GM19372 (cell line): ENCODE measurements around the gene SLC45A1.

Experiments
- ATAC-seq: cut with Tn5 transposase; IDR thresholded peaks from one replicate; pipeline ENCODE4 v1.9.1; 2021; ENCODE audit warnings: mild to moderate bottlenecking, low read depth, moderate library complexity; ENCODE audit not compliant: unreplicated experiment

Gene SLC45A1

GRCh38 chr1:8307628-8308027 is 10.3 kb upstream of the SLC45A1 start:
- no peak for ATAC-seq

- no peak for ATAC-seq
These were observed 6.7 kb upstream of the SLC45A1 start for GRCh38 chr1:8311068-8311718.

- no peak for ATAC-seq
These were observed 5.4 kb upstream of the SLC45A1 start for GRCh38 chr1:8312235-8313218.

DNA sequence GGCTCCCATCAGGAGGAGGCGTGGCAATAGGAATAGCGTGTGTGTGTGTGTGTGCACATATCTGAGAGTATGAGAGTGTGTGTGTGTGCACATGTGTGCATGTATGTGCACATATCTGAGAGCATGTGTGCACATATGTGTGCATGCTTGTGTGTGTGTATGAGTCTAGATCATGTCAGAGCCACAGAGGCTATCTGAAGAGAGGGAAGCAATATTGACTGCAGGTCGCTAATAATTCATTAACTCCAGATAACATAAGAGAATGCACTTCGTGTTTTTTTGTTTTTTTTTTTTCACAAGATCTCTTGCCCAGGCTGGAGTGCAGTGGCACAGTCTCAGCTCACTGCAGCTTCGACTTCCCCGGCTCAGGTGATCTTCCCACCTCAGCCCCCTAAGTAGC is 4.7 kb upstream of the SLC45A1 start:
- no peak for ATAC-seq

GRCh38 chr1:8314346-8315280 is 3.3 kb upstream of the SLC45A1 start:
- no peak for ATAC-seq

DNA sequence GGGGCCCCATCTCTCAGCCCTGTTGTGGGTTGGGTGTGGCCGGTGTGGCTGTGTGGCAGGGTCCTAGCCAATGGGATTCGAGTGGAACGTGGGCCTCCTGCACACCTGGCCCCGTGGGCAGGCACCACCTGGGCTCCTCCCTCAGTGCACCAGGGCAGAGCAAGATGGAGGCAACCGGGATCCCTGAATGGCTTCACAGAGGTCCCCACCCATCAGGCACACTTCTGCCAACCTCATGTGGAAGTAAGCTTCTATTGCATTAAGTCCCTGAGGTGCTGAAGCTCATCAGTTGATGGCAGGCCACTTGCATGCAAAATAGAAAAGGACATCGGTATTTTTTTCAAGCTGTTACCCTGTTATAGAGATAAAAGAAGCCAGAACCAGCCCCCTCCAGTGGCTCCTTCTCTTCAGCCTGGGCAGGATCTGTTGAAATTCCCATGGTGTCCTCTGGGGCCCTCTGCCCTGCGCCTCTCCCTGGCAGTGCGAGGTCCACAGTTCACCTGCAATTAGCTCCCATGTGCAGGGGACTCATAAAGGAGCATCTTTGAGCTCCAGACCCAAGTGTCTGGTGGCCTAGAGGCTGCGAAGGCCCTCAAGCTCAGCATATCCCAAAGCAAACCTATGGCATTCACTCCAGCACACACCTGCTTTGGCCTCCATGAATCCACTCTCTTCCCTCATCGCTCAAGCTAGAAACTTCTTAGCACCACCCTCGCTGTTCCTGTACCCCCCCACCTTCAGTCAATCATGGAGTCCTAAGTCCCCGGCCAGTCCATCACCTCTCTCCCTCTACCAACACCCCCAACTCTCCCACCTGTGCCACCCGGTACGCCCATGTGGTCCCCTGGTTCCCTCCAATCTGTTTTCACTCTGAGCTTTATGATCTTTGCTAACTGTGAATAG is 2.1 kb upstream of the SLC45A1 start:
- no peak for ATAC-seq

DNA sequence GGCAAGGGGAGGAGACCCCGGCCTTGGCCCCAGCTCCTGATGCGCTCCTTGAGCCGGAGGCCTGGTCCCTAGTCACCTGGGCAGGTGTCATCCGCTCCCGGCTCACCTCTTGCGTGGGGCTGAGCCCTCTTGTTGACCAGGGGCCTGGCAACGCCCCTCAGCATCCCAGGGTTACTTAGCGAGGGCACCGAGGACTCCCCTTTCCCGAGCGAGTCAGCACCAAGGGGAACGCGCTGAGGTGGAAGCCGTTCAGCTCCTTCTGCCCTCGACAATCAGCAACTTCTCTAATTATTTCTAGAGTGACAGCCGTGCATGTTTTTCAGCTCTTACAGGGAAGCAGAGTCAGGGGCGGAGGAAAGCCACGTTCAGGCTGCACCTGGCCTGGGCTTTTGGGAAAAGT is 522 bp downstream of the SLC45A1 start:
- peak; percentile 22 for ATAC-seq

DNA sequence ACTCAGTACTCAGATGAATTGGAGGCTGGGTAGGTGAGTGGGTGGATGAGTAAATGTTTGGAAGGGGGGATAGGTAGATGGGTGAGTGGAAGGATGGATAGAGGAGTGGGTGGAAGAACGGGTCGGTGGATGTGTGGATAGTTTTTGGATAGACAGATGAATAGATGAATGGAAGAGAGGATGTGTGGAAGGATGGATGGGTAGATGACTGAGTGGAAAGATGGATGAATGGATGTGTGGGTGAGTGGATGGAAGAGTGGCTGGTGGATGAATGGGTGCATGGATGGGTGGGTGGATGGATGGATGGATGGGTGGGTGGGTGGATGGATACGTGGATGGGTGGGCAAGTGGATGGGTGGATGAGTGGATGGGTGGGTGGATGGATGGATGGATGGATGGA is 3.7 kb downstream of the SLC45A1 start:
- ATAC-seq, result no peak

DNA sequence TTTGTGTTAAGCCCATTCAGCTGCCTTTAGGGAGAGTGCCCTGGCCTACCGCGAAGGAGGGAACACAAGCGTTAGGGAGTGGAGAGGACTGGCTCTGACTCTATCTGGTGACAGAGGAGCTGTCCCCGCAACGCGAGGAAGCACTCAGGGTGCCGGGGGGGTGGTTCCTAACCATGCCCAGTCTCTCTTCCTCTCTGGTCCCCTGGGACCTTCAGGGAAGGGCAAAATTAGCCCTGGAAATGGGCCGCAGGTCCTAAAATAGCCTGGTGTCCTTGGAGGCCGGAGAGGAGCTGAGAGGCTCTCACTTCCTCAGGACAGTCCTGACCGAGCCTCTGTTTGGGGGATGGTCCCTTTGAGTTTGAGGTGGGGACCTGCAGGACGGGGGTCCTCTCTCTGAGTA is 5.8 kb downstream of the SLC45A1 start:
- ATAC-seq, result no peak

- no peak for ATAC-seq
These were observed 6.4 kb downstream of the SLC45A1 start for GRCh38 chr1:8324176-8324810.

- no peak for ATAC-seq
These were observed 7.9 kb downstream of the SLC45A1 start for GRCh38 chr1:8325771-8326170.

- no peak for ATAC-seq
These were observed 8.4 kb downstream of the SLC45A1 start for GRCh38 chr1:8326265-8326664.

- ATAC-seq, result no peak
These were observed 10.4 kb downstream of the SLC45A1 start for GRCh38 chr1:8328271-8328670.

GRCh38 chr1:8329439-8329838 is 11.5 kb downstream of the SLC45A1 start:
- ATAC-seq, result no peak

DNA sequence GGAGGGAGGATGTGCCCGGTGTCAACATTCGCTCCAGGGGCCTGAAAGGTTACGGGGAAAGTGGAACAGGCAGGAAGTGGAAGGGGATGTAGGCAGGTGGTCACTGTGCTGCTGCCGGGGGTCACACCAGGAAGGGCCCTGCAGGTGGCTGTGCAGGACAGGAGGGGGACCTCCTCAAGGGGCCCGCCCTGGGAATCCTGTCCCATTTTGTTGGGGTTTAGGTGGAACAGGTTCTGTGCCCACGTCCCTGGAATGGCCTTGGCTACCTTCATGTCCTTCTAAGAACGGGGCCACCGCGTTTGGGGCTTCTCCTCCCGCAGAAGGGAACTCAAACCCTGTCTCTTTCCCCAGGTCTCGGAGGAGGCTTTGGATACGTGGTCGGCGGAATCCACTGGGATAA is 11.9 kb downstream of the SLC45A1 start:
- no peak for ATAC-seq

DNA sequence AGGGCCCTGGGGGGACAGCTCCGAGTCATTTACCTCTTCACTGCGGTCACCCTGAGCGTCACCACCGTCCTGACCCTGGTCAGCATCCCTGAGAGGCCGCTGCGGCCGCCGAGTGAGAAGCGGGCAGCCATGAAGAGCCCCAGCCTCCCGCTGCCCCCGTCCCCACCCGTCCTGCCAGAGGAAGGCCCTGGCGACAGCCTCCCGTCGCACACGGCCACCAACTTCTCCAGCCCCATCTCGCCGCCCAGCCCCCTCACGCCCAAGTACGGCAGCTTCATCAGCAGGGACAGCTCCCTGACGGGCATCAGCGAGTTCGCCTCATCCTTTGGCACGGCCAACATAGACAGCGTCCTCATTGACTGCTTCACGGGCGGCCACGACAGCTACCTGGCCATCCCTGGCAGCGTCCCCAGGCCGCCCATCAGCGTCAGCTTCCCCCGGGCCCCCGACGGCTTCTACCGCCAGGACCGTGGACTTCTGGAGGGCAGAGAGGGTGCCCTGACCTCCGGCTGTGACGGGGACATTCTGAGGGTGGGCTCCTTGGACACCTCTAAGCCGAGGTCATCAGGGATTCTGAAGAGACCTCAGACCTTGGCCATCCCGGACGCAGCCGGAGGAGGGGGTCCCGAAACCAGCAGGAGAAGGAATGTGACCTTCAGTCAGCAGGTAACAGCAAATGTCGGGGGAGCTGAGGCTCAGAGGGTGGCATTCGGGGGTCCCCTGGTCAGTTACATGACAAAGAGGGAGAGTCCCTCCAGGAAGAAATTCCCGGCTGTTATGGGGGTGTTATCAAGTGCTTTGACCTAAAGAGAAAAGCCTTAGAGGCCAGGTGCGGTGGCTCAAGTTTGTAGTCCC is 12.6 kb downstream of the SLC45A1 start:
- ATAC-seq, result no peak

DNA sequence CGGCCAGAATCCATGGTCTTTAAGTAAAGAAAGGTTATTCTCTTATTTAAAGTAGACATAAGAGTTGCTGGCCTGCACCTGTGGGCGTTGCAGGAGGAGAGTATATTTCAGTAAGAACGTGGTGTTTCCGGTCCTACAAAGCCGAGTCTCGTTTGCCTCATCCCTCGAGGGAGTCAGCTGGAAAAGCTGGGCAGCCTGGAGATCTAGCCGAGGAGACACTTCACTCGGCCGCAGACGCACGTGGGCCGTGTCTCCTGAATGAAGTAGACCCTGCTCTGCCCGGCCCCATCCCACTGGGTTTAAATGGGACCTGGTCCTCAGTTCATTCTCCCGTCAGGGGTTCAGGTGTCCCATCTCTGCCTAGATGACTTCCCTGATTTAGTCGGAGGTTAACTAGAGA is 14.9 kb downstream of the SLC45A1 start:
- ATAC-seq, result no peak

DNA sequence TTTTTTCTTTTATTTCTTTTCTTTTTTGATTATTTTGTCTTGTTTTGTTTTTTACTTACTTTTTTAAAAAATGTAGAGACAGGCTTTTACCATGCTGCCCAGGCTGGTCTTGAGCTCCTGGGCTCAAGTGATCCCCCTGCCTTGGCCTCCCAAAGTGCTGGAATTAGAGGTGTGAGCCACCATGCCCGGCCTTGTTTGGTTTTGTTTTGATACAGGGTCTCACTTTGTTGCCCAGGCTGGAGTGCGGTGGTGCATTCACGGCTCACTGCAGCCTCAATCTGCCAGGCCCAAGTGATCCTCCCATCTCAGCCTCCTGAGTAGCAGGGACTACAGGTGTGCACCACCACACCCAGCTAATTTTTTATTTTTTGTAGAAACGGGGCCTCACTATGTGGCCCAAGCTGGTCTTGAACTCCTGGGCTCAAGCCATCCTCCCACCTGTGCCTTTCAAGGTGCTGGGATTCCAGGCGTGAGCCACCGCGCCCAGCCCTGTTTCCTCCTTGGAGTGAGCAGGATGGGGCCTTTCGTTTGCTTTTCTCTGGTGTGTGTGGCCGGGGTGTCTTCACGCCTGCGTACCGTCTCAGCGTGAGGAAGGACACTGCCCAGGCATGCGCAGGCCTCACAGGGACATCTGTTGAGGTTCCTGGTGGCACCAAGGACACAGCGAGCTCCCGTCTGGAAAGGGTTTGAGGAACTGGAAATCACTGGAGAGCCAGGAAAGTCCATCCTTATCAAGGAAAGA is 15.5 kb downstream of the SLC45A1 start:
- no peak for ATAC-seq
